Measurements from ENCODE around the gene BOD1.

BOD1 gene

DNA sequence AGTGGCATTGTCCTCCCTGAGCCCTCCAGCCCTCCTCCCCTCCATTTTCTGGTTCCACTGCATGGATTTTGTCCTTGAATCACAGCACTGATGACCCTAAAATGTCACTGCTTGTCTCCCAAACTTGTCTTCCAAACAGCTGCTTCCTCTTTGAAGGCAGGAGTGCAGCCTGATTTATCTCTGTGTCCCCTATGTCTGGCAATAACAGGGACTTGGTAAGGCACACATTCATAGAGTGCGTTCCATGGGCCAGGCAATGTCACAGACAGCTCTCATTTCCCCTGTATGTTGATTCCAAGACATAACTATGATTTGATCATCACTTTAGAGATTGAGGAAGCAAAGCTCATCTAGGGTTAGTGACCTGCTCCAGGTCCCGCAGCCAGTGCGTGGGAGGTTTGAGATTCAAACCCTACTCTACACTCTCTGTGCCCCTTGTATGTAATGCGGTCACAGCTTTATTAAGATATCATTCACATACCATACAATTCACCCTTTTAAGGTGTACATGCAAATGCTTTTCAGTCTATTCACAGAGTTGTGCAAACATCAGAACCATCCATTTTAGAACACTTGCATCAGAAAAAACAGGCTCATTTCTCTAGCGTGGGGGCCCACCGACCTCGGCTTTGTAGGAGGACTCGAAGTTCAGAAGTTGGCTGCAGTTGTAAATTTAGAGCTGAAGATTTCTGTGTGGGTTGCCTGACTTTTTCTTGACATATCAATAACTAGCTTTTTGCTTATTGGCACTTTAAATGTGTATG lies 28.4 kb upstream of the BOD1 start:
- H3K4me1 Mint-ChIP-seq = no peaks in the 10 kb centered on the region
- H3K27ac Mint-ChIP-seq = no peak overlapping the region
- no peak for DNase-seq (ENCODE audit: low spot score in 2 of 2)
- no peak overlapping the region for H3K4me3 Mint-ChIP-seq
- no peaks in the 10 kb centered on the region for H3K9me3 Mint-ChIP-seq
- H3K36me3 Mint-ChIP-seq = no peaks in the 10 kb centered on the region
- ATAC-seq = no peak

- ATAC-seq = peak; percentile 23
- no peaks in the 10 kb centered on the region for H3K9me3 Mint-ChIP-seq
- no peaks in the 10 kb centered on the region for H3K4me1 Mint-ChIP-seq
- no peak overlapping the region for H3K4me3 Mint-ChIP-seq
- no peak for DNase-seq (ENCODE audit: low spot score in 2 of 2)
- H3K27ac Mint-ChIP-seq = no peak overlapping the region
- H3K36me3 Mint-ChIP-seq = no peaks in the 10 kb centered on the region
Measured at GRCh38 chr5:173643964-173644363, 27.5 kb upstream of the BOD1 start.

- Mint-ChIP-seq H3K27ac (no peak overlapping the region), H3K9me3 (no peaks in the 10 kb centered on the region)
- ATAC-seq = no peak
Measured at GRCh38 chr5:173642895-173643481, 26.5 kb upstream of the BOD1 start.

GRCh38 chr5:173642191-173642816 lies 25.9 kb upstream of the BOD1 start:
- DNase-seq (ENCODE audit: low spot score in 2 of 2) = no peak
- Mint-ChIP-seq H3K9me3 (no peaks in the 10 kb centered on the region), H3K27ac (no peak overlapping the region), H3K4me3 (no peak overlapping the region), H3K4me1 (peaks cover 10% of the 10 kb centered on the region), H3K36me3 (no peaks in the 10 kb centered on the region)
- no peak for ATAC-seq

More at GRCh38 chr5:173642895-173643481, 26.5 kb upstream of the BOD1 start:
- no peak overlapping the region for H3K4me3 Mint-ChIP-seq
- H3K4me1 Mint-ChIP-seq = peaks cover 10% of the 10 kb centered on the region
- H3K36me3 Mint-ChIP-seq = no peaks in the 10 kb centered on the region
- DNase-seq (ENCODE audit: low spot score in 2 of 2) = no peak

GRCh38 chr5:173640156-173640804 lies 23.8 kb upstream of the BOD1 start:
- H3K27ac Mint-ChIP-seq = no peak overlapping the region
- H3K4me1 Mint-ChIP-seq = peaks cover 10% of the 10 kb centered on the region
- no peak for ATAC-seq
- DNase-seq (ENCODE audit: low spot score in 2 of 2) = no peak
- no peaks in the 10 kb centered on the region for H3K36me3 Mint-ChIP-seq
- H3K9me3 Mint-ChIP-seq = no peaks in the 10 kb centered on the region
- H3K4me3 Mint-ChIP-seq = no peak overlapping the region

DNA sequence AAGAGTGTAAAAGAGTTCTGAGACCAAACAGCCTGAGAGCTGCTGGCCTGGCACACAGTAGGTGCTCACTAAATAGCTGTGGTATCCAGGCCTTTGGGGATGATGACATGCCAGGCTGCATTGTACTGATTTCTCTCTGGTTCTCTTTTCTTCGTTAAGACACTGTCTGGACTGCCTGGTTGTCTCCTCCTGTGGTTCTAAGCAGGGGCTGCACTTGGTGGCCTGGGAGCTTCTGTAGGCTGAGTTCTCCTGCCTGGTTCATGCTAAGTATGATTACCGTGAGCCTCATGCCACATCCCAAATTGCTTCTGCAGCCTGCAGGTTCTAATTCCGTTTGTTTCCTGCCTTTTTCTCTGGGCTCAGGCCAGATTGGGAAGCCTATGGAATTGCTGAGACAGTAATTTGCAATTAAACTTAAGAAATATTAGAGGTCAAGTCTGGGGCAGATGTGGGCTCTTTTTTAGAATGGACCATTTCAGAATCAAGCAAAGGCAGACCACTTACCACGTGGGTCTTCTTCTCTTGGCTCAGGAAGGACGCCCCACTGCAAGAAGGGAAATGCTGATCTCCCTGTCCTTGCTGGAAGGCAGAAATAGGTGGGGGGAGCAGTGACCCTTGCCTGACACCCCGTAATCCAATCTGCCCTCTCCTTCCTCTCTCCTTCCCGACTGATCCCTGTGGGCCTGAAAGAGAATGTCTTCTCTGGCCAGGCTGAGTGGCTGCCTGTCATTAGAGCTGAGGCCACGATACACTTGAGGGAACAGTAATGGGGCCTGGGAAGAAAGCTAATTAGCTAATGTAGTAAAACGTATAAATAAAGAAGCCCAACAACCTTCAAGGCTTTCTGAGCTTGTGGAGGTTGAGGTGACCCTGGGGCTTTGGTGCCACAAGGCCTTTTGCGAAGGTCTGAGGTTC lies 21.9 kb upstream of the BOD1 start:
- Mint-ChIP-seq H3K4me3 (no peak overlapping the region), H3K27ac (no peak overlapping the region), H3K9me3 (no peaks in the 10 kb centered on the region), H3K4me1 (peaks cover 10% of the 10 kb centered on the region), H3K36me3 (no peaks in the 10 kb centered on the region)
- ATAC-seq = no peak
- no peak for DNase-seq (ENCODE audit: low spot score in 2 of 2)

- H3K9me3 Mint-ChIP-seq = no peaks in the 10 kb centered on the region
- ATAC-seq = peak; percentile 47
- no peaks in the 10 kb centered on the region for H3K36me3 Mint-ChIP-seq
- no peak overlapping the region for H3K4me3 Mint-ChIP-seq
- H3K4me1 Mint-ChIP-seq = peaks cover 10% of the 10 kb centered on the region
- H3K27ac Mint-ChIP-seq = no peak overlapping the region
- DNase-seq (ENCODE audit: low spot score in 2 of 2) = no peak
Measured at GRCh38 chr5:173637340-173637739, 20.9 kb upstream of the BOD1 start.

DNA sequence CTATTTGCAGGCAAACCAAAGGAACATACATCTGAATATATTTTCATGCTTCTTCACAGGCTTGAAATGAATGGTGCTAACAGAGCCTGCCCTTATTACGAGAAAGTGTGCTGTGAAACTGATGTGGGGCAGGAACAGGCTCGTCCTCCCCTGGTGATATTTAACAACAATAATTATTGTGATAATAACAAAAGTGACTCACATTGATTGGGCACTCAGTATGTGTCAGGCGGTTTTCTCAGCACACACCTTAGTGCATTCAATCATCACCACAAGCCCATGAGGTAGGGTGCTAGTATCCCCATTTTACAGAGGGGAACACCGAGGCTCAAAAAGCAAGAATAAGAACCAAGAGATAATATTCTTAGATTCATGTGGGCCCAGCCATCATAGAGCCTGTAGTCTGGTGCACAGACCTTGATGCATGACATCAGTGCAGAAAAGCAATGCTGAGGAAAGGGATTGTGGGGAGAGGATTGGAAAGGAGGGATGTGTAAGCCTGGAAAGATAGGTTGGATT lies 18.1 kb upstream of the BOD1 start:
- DNase-seq (ENCODE audit: low spot score in 2 of 2) (no peak), ATAC-seq (no peak)
- H3K4me1 Mint-ChIP-seq = peaks cover 10% of the 10 kb centered on the region
- no peaks in the 10 kb centered on the region for H3K9me3 Mint-ChIP-seq
- H3K27ac Mint-ChIP-seq = no peak overlapping the region
- H3K4me3 Mint-ChIP-seq = no peak overlapping the region
- no peaks in the 10 kb centered on the region for H3K36me3 Mint-ChIP-seq

DNA sequence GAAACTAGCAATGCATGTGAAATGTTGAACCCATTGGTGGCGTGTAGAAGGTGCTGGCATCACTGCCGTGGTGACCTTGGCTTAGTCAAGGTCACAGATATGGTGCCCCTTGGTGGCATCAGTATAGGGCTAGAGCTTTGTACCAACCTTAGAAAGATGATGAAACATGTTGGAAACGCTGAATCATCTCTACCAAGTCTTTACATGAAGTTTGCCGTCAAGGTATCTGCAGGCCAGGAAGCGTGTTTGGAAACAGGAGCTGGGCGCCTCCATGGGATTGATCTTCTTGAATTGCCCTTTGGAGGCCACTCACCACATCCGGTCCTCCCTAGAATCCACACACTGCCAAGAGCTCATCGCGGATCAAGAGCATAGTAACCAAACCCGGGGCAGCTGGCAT lies 16.9 kb upstream of the BOD1 start:
- ATAC-seq (no peak), DNase-seq (ENCODE audit: low spot score in 2 of 2) (no peak)
- Mint-ChIP-seq H3K36me3 (no peaks in the 10 kb centered on the region), H3K4me1 (peaks cover 4% of the 10 kb centered on the region), H3K27ac (no peak overlapping the region), H3K9me3 (no peaks in the 10 kb centered on the region), H3K4me3 (no peak overlapping the region)

GRCh38 chr5:173631478-173631877 lies 15.0 kb upstream of the BOD1 start:
- H3K27ac Mint-ChIP-seq = no peak overlapping the region

GRCh38 chr5:173630724-173631365 lies 14.4 kb upstream of the BOD1 start:
- no peaks in the 10 kb centered on the region for H3K4me1 Mint-ChIP-seq
- ATAC-seq = no peak
- no peaks in the 10 kb centered on the region for H3K9me3 Mint-ChIP-seq

More at GRCh38 chr5:173631478-173631877, 15.0 kb upstream of the BOD1 start:
- no peak for ATAC-seq
- Mint-ChIP-seq H3K4me3 (no peak overlapping the region), H3K4me1 (no peaks in the 10 kb centered on the region), H3K36me3 (no peaks in the 10 kb centered on the region), H3K9me3 (no peaks in the 10 kb centered on the region)
- no peak for DNase-seq (ENCODE audit: low spot score in 2 of 2)

GRCh38 chr5:173629628-173630027 lies 13.2 kb upstream of the BOD1 start:
- Mint-ChIP-seq H3K27ac (no peak overlapping the region), H3K4me1 (no peaks in the 10 kb centered on the region), H3K4me3 (no peak overlapping the region), H3K36me3 (no peaks in the 10 kb centered on the region), H3K9me3 (no peaks in the 10 kb centered on the region)
- DNase-seq (ENCODE audit: low spot score in 2 of 2) (peak in 1 of 2 donors; percentile 53), ATAC-seq (peak; percentile 37)

More at GRCh38 chr5:173630724-173631365, 14.4 kb upstream of the BOD1 start:
- DNase-seq (ENCODE audit: low spot score in 2 of 2) = no peak
- H3K36me3 Mint-ChIP-seq = no peaks in the 10 kb centered on the region
- no peak overlapping the region for H3K27ac Mint-ChIP-seq
- H3K4me3 Mint-ChIP-seq = no peak overlapping the region

GRCh38 chr5:173628501-173628900 lies 12.1 kb upstream of the BOD1 start:
- H3K4me3 Mint-ChIP-seq = no peak overlapping the region
- no peaks in the 10 kb centered on the region for H3K4me1 Mint-ChIP-seq
- no peak overlapping the region for H3K27ac Mint-ChIP-seq
- no peaks in the 10 kb centered on the region for H3K36me3 Mint-ChIP-seq
- DNase-seq (ENCODE audit: low spot score in 2 of 2) = no peak
- H3K9me3 Mint-ChIP-seq = no peaks in the 10 kb centered on the region
- ATAC-seq = no peak

GRCh38 chr5:173627860-173628392 lies 11.5 kb upstream of the BOD1 start:
- Mint-ChIP-seq H3K4me1 (no peaks in the 10 kb centered on the region), H3K27ac (no peak overlapping the region), H3K36me3 (no peaks in the 10 kb centered on the region), H3K9me3 (no peaks in the 10 kb centered on the region), H3K4me3 (no peak overlapping the region)
- DNase-seq (ENCODE audit: low spot score in 2 of 2) (no peak), ATAC-seq (no peak)

Data from stimulated activated effector memory CD8-positive, alpha-beta T cell treated with anti-CD3 and anti-CD28 coated beads, Interleukin-12 subunit alpha, Interleukin-12 subunit beta, amount 100 ng/mL, for 72 hours (primary cell).